GM21367 (cell line): Measurements from ENCODE around the gene MKS1.

Source experiments
- ATAC-seq: cut with Tn5 transposase; IDR thresholded peaks from one replicate; pipeline ENCODE4 v1.9.1; 2021; ENCODE audit not compliant: unreplicated experiment

The MKS1 gene

GRCh38 chr17:58204796-58205195 is 14.3 kb downstream of the MKS1 start:
- no peak for ATAC-seq

GRCh38 chr17:58202859-58203258 is 16.2 kb downstream of the MKS1 start:
- no peak for ATAC-seq

GRCh38 chr17:58200024-58200633 is 18.9 kb downstream of the MKS1 start:
- ATAC-seq, result no peak

- ATAC-seq, result no peak
Observed at GRCh38 chr17:58196610-58197009, 22.4 kb downstream of the MKS1 start.

- ATAC-seq, result no peak
Observed at GRCh38 chr17:58195518-58196123, 23.4 kb downstream of the MKS1 start.

GRCh38 chr17:58193641-58194255 is 25.3 kb downstream of the MKS1 start:
- no peak for ATAC-seq

- ATAC-seq, result no peak
Observed at GRCh38 chr17:58192612-58193011, 26.4 kb downstream of the MKS1 start, which contains the start of gene EPX. Gene EPX (plus strand): TSS chr17:58192726. CDS start chr17:58192847, 121 bp downstream.

GRCh38 chr17:58191241-58191896 is 27.7 kb downstream of the MKS1 start:
- ATAC-seq, result no peak

GRCh38 chr17:58189436-58190146 is 29.5 kb downstream of the MKS1 start:
- no peak for ATAC-seq

- no peak for ATAC-seq
Observed at GRCh38 chr17:58187675-58188074, 31.4 kb downstream of the MKS1 start.

GRCh38 chr17:58187063-58187462 is 32.0 kb downstream of the MKS1 start:
- no peak for ATAC-seq

- no peak for ATAC-seq
Observed at GRCh38 chr17:58186591-58186990, 32.5 kb downstream of the MKS1 start.

GRCh38 chr17:58184986-58185761 is 33.9 kb downstream of the MKS1 start:
- ATAC-seq, result no peak

GRCh38 chr17:58184308-58184985 is 34.6 kb downstream of the MKS1 start:
- ATAC-seq, result no peak

- no peak for ATAC-seq
Observed at GRCh38 chr17:58183514-58183913, 35.5 kb downstream of the MKS1 start.

GRCh38 chr17:58181796-58182195 is 37.3 kb downstream of the MKS1 start:
- ATAC-seq, result no peak

- no peak for ATAC-seq
Observed at GRCh38 chr17:58176200-58176599, 42.9 kb downstream of the MKS1 start.

GRCh38 chr17:58174871-58175270 is 44.2 kb downstream of the MKS1 start:
- no peak for ATAC-seq

GRCh38 chr17:58172369-58173071 is 46.5 kb downstream of the MKS1 start:
- no peak for ATAC-seq
